GM23338 (cell line): ENCODE measurements around the gene LRRC58. TPM values are rescaled to one million over a fixed set of nuclear protein-coding genes. Genes with fewer than 3 reads are reported as not detected.
A peak's percentile ranks its signal among the peaks of the same experiment; 100 is the strongest.

Experiments
- ATAC-seq: fragments of 200-7000 bp; cut with Tn5 transposase; 3 replicates; pipeline ENCODE4 v1.9.1; 2020
- DNase-seq: peaks from one replicate; pipeline ENCODE4 v3.0.0-alpha.2; 2015; ENCODE audit warnings: low spot score
- H2AFZ ChIP-seq: fragments of 200-600 bp; sonication (generic); 2 replicates; pipeline ENCODE4 v1.8.0; 2016; ENCODE audit warnings: antibody characterized with exemption, mild to moderate bottlenecking, moderate library complexity
- H3F3A ChIP-seq: fragments of 200-600 bp; sonication (generic); replicated peaks from 2 replicates; pipeline ENCODE4 v1.8.0; 2017; ENCODE audit warnings: antibody characterized with exemption, mixed run types, low read depth
- H3K27ac ChIP-seq: fragments of 200-600 bp; sonication (generic); 2 replicates; pipeline ENCODE4 v1.6.1; 2016; ENCODE audit warnings: low read depth
- H3K27me3 ChIP-seq: fragments of 200-600 bp; sonication (generic); 2 replicates; pipeline ENCODE4 v1.8.0; 2016; ENCODE audit warnings: mild to moderate bottlenecking, mixed run types, moderate library complexity; ENCODE audit not compliant: insufficient read depth
- H3K36me3 ChIP-seq: fragments of 200-600 bp; sonication (generic); 2 replicates; pipeline ENCODE4 v1.8.0; 2016; ENCODE audit warnings: mild to moderate bottlenecking; ENCODE audit not compliant: insufficient read depth
- H3K4me1 ChIP-seq: fragments of 200-600 bp; sonication (generic); 2 replicates; pipeline ENCODE4 v1.8.0; 2016; ENCODE audit warnings: mild to moderate bottlenecking, moderate library complexity; ENCODE audit not compliant: insufficient read depth
- H3K4me2 ChIP-seq: fragments of 200-600 bp; sonication (generic); 2 replicates; pipeline ENCODE4 v1.7.1; 2017; ENCODE audit warnings: mixed run types
- H3K4me3 ChIP-seq: fragments of 200-600 bp; sonication (generic); 2 replicates; pipeline ENCODE4 v1.6.1; 2016; ENCODE audit warnings: mixed run types
- H3K79me2 ChIP-seq: fragments of 200-600 bp; sonication (generic); replicated peaks from 2 replicates; pipeline ENCODE4 v1.8.0; 2017; ENCODE audit warnings: mild to moderate bottlenecking; ENCODE audit not compliant: insufficient read depth
- H3K9me2 ChIP-seq: fragments of 200-600 bp; sonication (generic); 2 replicates; pipeline ENCODE4 v1.8.0; 2017; ENCODE audit not compliant: insufficient read depth
- H4K20me1 ChIP-seq: fragments of 200-600 bp; sonication (generic); replicated peaks from 2 replicates; pipeline ENCODE4 v1.8.0; 2017; ENCODE audit warnings: mild to moderate bottlenecking; ENCODE audit not compliant: insufficient read depth
- H3K27ac Mint-ChIP-seq: 2 replicates; pipeline ENCODE4 v1.8.0; 2020; ENCODE audit warnings: inconsistent platforms, mild to moderate bottlenecking, moderate library complexity, mixed read lengths
- H3K27me3 Mint-ChIP-seq: 3 replicates; pipeline ENCODE4 v1.8.0; 2022; ENCODE audit warnings: low read depth, mild to moderate bottlenecking, moderate library complexity, mixed read lengths, inconsistent platforms; ENCODE audit not compliant: insufficient read depth, poor library complexity
- H3K36me3 Mint-ChIP-seq: 3 replicates; pipeline ENCODE4 v1.8.0; 2021; ENCODE audit warnings: low read depth, mild to moderate bottlenecking, inconsistent platforms, moderate library complexity, mixed read lengths
- H3K4me1 Mint-ChIP-seq: 3 replicates; pipeline ENCODE4 v1.8.0; 2020; ENCODE audit warnings: mild to moderate bottlenecking, inconsistent platforms, mixed read lengths
- H3K4me3 Mint-ChIP-seq: 3 replicates; pipeline ENCODE4 v1.8.0; 2021; ENCODE audit warnings: moderate library complexity, mild to moderate bottlenecking, inconsistent platforms, mixed read lengths
- H3K9me3 Mint-ChIP-seq: 3 replicates; pipeline ENCODE4 v1.8.0; 2020; ENCODE audit warnings: moderate library complexity, mild to moderate bottlenecking, inconsistent platforms, mixed read lengths
- CREB1 ChIP-seq: fragments of 250-450 bp; sonication (Bioruptor Pico); IDR thresholded peaks from 2 replicates; pipeline ENCODE4 v1.5.0; 2020; ENCODE audit warnings: low read depth, mild to moderate bottlenecking, moderate library complexity
- EZH2 ChIP-seq: fragments of 200-600 bp; sonication (generic); IDR thresholded peaks from one replicate; pipeline ENCODE4 v1.8.0; 2017; ENCODE audit warnings: antibody characterized with exemption, mild to moderate bottlenecking, low read depth; ENCODE audit not compliant: unreplicated experiment
- EZH2phosphoT487 ChIP-seq: fragments of 200-600 bp; sonication (generic); IDR thresholded peaks from one replicate; pipeline ENCODE4 v1.8.1; 2018; ENCODE audit warnings: antibody characterized with exemption; ENCODE audit not compliant: unreplicated experiment
- JUNB ChIP-seq: IDR thresholded peaks from one replicate; pipeline ENCODE4 v1.6.1; 2016; ENCODE audit warnings: antibody characterized with exemption; ENCODE audit not compliant: unreplicated experiment
- NANOG ChIP-seq: IDR thresholded peaks from 2 replicates; pipeline ENCODE4 v1.6.1; 2016; ENCODE audit warnings: antibody characterized with exemption, borderline replicate concordance
- POLR2AphosphoS5 ChIP-seq: IDR thresholded peaks from 2 replicates; pipeline ENCODE4 v1.6.1; 2016; ENCODE audit warnings: antibody characterized with exemption, low read depth
- ZNF114 ChIP-seq: fragments of 250-450 bp; sonication (Bioruptor Pico); IDR thresholded peaks from 2 replicates; pipeline ENCODE4 v1.5.0; 2020; ENCODE audit warnings: mild to moderate bottlenecking, moderate library complexity
- ZNF331 ChIP-seq: fragments of 250-450 bp; sonication (Bioruptor Pico); IDR thresholded peaks from 2 replicates; pipeline ENCODE4 v1.5.0; 2020; ENCODE audit warnings: low read depth, mild to moderate bottlenecking, moderate library complexity
- polyA plus RNA-seq: library from polyadenylated mRNA; unstranded; fragments of >200 nt; fragmentation: Nextera tagmentation; extraction: Ambion mirVana; gene quantifications from 2 replicates; pipeline ENCODE4 v1.2.1, GENCODE V29; 2016
- total RNA-seq: library from RNA; depleted of rRNA; stranded (reverse); fragments of >200 nt; shearing (Covaris generic); gene quantifications from 2 replicates; pipeline ENCODE4 v1.2.3, GENCODE V29; 2014
- TF ChIP-seq, protein P1 (sequence below): IDR thresholded peaks from one replicate; pipeline ENCODE4 v1.6.1; 2018; ENCODE audit warnings: antibody characterized with exemption; ENCODE audit not compliant: unreplicated experiment
- TF ChIP-seq, protein P2 (sequence below), 2 experiments: fragments of 200-600 bp in 1 of 2; sonication (generic) in 1 of 2; conservative IDR thresholded peaks; 2 replicates each; pipeline versions ENCODE4 v1.5.1 to v1.6.1; 2016 to 2017; ENCODE audit warnings: antibody characterized with exemption in 2 of 2, low read depth in 2 of 2, mild to moderate bottlenecking in 2 of 2, moderate library complexity in 1 of 2

The LRRC58 gene
- total and polyA plus RNA-seq, 2 experiments from 2014 or later, result 7.0 to 23.8 TPM

DNA sequence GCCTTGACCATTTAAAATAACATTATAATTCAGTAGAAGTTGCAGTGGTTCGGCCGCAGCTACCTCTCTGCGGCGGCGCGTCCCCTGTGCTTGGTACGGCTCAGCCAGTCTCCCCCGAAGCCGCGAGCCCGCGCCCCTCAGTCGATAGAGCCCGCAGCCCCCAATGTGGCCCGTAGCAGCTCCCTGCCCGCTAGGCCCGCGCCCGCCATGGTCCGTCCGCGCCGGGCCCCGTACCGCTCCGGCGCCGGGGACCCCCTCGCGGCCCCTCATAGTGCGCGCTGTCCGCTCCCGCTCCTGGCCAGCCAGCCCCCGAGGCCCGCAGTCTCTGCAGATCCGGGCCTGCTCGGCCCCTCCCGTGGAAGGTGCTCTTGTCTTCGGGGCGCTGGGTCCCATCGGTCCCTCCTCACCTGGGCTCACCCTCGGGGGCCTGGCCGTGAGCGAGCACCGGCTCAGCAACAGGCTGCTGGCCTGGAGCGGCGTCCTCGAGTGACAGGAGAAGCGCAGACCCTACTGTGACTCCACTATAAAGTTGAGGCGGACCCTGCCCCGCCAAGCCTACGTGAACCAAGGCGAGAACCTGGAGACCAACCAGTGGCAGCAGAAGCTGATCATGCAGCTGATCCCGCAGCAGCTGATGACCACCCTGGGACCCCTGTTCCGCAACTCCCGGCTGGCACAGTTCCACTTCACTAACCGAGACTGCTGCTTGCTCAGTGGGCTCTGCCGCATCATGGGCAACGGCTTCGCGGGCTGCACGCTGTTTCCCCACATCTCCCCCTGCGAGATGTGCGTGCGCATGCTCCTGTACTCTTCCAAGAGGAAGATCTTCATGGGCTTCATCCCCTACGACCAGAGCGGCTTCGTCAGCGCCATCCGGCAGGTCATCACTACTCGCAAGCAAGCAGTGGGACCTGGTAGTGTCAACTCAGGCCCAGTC, 42.4 kb downstream of the LRRC58 start:
- H3K36me3 Mint-ChIP-seq, result no peaks in the 10 kb centered on the region
- no peak for TF ChIP-seq EZH2
- TF ChIP-seq ZNF114 (CRISPR knock-in tag), result no peak
- no peak for TF ChIP-seq JUNB
- TF ChIP-seq, protein P1, sequence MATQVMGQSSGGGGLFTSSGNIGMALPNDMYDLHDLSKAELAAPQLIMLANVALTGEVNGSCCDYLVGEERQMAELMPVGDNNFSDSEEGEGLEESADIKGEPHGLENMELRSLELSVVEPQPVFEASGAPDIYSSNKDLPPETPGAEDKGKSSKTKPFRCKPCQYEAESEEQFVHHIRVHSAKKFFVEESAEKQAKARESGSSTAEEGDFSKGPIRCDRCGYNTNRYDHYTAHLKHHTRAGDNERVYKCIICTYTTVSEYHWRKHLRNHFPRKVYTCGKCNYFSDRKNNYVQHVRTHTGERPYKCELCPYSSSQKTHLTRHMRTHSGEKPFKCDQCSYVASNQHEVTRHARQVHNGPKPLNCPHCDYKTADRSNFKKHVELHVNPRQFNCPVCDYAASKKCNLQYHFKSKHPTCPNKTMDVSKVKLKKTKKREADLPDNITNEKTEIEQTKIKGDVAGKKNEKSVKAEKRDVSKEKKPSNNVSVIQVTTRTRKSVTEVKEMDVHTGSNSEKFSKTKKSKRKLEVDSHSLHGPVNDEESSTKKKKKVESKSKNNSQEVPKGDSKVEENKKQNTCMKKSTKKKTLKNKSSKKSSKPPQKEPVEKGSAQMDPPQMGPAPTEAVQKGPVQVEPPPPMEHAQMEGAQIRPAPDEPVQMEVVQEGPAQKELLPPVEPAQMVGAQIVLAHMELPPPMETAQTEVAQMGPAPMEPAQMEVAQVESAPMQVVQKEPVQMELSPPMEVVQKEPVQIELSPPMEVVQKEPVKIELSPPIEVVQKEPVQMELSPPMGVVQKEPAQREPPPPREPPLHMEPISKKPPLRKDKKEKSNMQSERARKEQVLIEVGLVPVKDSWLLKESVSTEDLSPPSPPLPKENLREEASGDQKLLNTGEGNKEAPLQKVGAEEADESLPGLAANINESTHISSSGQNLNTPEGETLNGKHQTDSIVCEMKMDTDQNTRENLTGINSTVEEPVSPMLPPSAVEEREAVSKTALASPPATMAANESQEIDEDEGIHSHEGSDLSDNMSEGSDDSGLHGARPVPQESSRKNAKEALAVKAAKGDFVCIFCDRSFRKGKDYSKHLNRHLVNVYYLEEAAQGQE, result no peak
- no peak for TF ChIP-seq ZNF331 (CRISPR knock-in tag)
- TF ChIP-seq POLR2AphosphoS5, result no peak
- H3K27ac ChIP-seq, result no peak overlapping the region
- no peak overlapping the region for H3K4me3 ChIP-seq
- 0 out of 2 replicates have a peak, but pooled peaks cover 3% of the 10 kb centered on the region for H3K9me2 ChIP-seq
- peaks cover 7% of the 10 kb centered on the region; the same call in 2 of the 3 replicates for H3K9me3 Mint-ChIP-seq
- H3F3A ChIP-seq, result no peaks in the 10 kb centered on the region
- H3K27me3 Mint-ChIP-seq, result peaks cover 5% of the 10 kb centered on the region
- DNase-seq (no peak), ATAC-seq (peak; percentile 64)
- peaks cover 5% of the 10 kb centered on the region; the same call in 2 of the 3 replicates for H3K4me1 Mint-ChIP-seq
- H3K4me3 Mint-ChIP-seq, result no peak overlapping the region
- no peak overlapping the region for H3K4me2 ChIP-seq
- H3K36me3 ChIP-seq, result no peaks in the 10 kb centered on the region
- H4K20me1 ChIP-seq, result no peaks in the 10 kb centered on the region
- H3K27me3 ChIP-seq, result no peaks in the 10 kb centered on the region
- no peaks in the 10 kb centered on the region for H3K79me2 ChIP-seq
- H2AFZ ChIP-seq, result peak overlapping the region; percentile 63; the same call in 1 of the 2 replicates
- no peak overlapping the region for H3K27ac Mint-ChIP-seq
- H3K4me1 ChIP-seq, result no peaks in the 10 kb centered on the region

DNA sequence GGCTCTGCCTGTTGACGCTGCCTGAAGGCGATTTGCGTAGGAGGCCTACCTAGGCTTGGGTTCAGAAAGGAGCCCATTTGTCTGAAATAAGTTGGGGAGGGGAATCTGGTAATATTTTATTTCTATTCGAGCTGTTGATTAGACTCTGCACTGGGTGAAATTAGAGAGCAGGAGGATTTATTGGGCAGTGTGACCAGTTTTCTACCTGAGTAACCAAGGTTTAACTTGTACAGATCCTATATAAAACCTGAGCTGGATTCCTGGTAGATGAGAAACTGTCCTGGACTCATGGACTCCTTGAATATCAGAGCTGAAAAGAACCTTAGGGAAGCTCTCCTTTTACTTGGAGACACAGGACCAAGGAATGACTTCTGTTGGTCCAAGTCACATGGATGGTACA, 44.5 kb downstream of the LRRC58 start:
- DNase-seq (no peak), ATAC-seq (no peak)
- Histone ChIP-seq H2AFZ (no peak overlapping the region), H3K79me2 (no peaks in the 10 kb centered on the region), H4K20me1 (no peaks in the 10 kb centered on the region; the same call in 1 of the 2 replicates), H3K4me1 (no peaks in the 10 kb centered on the region), H3K4me2 (no peak overlapping the region), H3K27me3 (no peaks in the 10 kb centered on the region), H3K9me2 (no peaks in the 10 kb centered on the region), H3K4me3 (no peak overlapping the region), H3K27ac (no peak overlapping the region), H3F3A (no peaks in the 10 kb centered on the region), H3K36me3 (no peaks in the 10 kb centered on the region)
- no peak overlapping the region for H3K27ac Mint-ChIP-seq
- H3K27me3 Mint-ChIP-seq, result peaks cover 5% of the 10 kb centered on the region
- no peak for TF ChIP-seq EZH2phosphoT487
- no peak for TF ChIP-seq CREB1 (CRISPR knock-in tag)
- TF ChIP-seq, protein P2, sequence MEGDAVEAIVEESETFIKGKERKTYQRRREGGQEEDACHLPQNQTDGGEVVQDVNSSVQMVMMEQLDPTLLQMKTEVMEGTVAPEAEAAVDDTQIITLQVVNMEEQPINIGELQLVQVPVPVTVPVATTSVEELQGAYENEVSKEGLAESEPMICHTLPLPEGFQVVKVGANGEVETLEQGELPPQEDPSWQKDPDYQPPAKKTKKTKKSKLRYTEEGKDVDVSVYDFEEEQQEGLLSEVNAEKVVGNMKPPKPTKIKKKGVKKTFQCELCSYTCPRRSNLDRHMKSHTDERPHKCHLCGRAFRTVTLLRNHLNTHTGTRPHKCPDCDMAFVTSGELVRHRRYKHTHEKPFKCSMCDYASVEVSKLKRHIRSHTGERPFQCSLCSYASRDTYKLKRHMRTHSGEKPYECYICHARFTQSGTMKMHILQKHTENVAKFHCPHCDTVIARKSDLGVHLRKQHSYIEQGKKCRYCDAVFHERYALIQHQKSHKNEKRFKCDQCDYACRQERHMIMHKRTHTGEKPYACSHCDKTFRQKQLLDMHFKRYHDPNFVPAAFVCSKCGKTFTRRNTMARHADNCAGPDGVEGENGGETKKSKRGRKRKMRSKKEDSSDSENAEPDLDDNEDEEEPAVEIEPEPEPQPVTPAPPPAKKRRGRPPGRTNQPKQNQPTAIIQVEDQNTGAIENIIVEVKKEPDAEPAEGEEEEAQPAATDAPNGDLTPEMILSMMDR (conservative IDR thresholded peaks at IDR 0.05; ENCODE audit: low read depth in 2 of 2), result no peak
- no peak for TF ChIP-seq NANOG
- no peaks in the 10 kb centered on the region for H3K9me3 Mint-ChIP-seq
- H3K36me3 Mint-ChIP-seq, result no peaks in the 10 kb centered on the region
- no peak overlapping the region for H3K4me3 Mint-ChIP-seq
- H3K4me1 Mint-ChIP-seq, result peaks cover 7% of the 10 kb centered on the region; the same call in 2 of the 3 replicates
